ENCODE measurements around the gene FOXN3.

DNA sequence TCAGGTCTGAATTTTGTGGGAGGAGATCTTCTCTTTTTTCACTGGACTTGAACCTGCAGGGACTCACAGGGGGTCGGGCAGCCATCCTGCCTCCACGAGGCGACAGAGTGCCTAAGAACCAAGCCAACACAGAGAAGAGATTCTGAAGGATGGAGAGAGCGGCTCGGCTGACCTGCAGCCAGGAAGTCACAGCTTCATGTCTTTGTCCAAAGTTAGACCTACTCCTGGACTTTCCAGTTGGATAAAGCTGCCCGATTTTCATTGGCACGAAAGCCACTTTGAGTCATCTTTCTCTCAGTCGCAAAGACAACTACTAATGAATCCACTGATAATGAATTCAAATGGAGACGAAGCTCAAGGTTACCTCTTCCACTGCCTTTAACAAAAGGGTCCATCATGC, 106.8 kb downstream of the FOXN3 start:
- no peak for TF ChIP-seq CTCF (IDR thresholded peaks at IDR 0.05)
- no peak for TF ChIP-seq POLR2A (IDR thresholded peaks at IDR 0.05)
